Activated naive CD8-positive, alpha-beta T cell (primary cell): Measurements from ENCODE around the gene LRRC15.

Experiments
- H3K27ac Mint-ChIP-seq: one replicate; pipeline ENCODE4 v1.8.0; 2021; ENCODE audit warnings: mixed read lengths
- H3K27me3 Mint-ChIP-seq: one replicate; pipeline ENCODE4 v1.8.0; 2021; ENCODE audit warnings: mixed read lengths
- H3K36me3 Mint-ChIP-seq: one replicate; pipeline ENCODE4 v1.8.0; 2021; ENCODE audit warnings: mixed read lengths
- H3K4me1 Mint-ChIP-seq: one replicate; pipeline ENCODE4 v1.8.0; 2021; ENCODE audit warnings: low read depth, mixed read lengths
- H3K4me3 Mint-ChIP-seq: one replicate; pipeline ENCODE4 v1.8.0; 2021; ENCODE audit warnings: mild to moderate bottlenecking, mixed read lengths
- H3K9me3 Mint-ChIP-seq: one replicate; pipeline ENCODE4 v1.8.0; 2021; ENCODE audit warnings: low read depth, mixed read lengths

Gene LRRC15

GRCh38 chr3:194314388-194315068 is 55.0 kb downstream of the LRRC15 start:
- peaks cover 13% of the 10 kb centered on the region for H3K27me3 Mint-ChIP-seq
- no peaks in the 10 kb centered on the region for H3K36me3 Mint-ChIP-seq
- peaks cover 6% of the 10 kb centered on the region for H3K9me3 Mint-ChIP-seq
- H3K4me3 Mint-ChIP-seq, result peak overlapping the region; percentile 15
- H3K27ac Mint-ChIP-seq, result no peak overlapping the region
- peaks cover 6% of the 10 kb centered on the region for H3K4me1 Mint-ChIP-seq

GRCh38 chr3:194313560-194314387 is 55.8 kb downstream of the LRRC15 start:
- no peak overlapping the region for H3K4me3 Mint-ChIP-seq
- peaks cover 10% of the 10 kb centered on the region for H3K4me1 Mint-ChIP-seq
- H3K27ac Mint-ChIP-seq, result no peak overlapping the region
- peaks cover 13% of the 10 kb centered on the region for H3K27me3 Mint-ChIP-seq
- no peaks in the 10 kb centered on the region for H3K9me3 Mint-ChIP-seq
- no peaks in the 10 kb centered on the region for H3K36me3 Mint-ChIP-seq

- H3K27me3 Mint-ChIP-seq, result peaks cover 11% of the 10 kb centered on the region
- peaks cover 15% of the 10 kb centered on the region for H3K4me1 Mint-ChIP-seq
- no peaks in the 10 kb centered on the region for H3K9me3 Mint-ChIP-seq
- no peak overlapping the region for H3K27ac Mint-ChIP-seq
- no peaks in the 10 kb centered on the region for H3K36me3 Mint-ChIP-seq
- H3K4me3 Mint-ChIP-seq, result no peak overlapping the region
Observed at GRCh38 chr3:194312743-194313281, 56.7 kb downstream of the LRRC15 start.

GRCh38 chr3:194312186-194312742 is 57.3 kb downstream of the LRRC15 start:
- H3K27me3 Mint-ChIP-seq, result peaks cover 5% of the 10 kb centered on the region
- H3K4me1 Mint-ChIP-seq, result peaks cover 21% of the 10 kb centered on the region
- H3K9me3 Mint-ChIP-seq, result no peaks in the 10 kb centered on the region
- H3K36me3 Mint-ChIP-seq, result no peaks in the 10 kb centered on the region
- H3K4me3 Mint-ChIP-seq, result no peak overlapping the region
- no peak overlapping the region for H3K27ac Mint-ChIP-seq

- Mint-ChIP-seq H3K4me1 (peaks cover 33% of the 10 kb centered on the region), H3K4me3 (no peak overlapping the region), H3K27ac (no peak overlapping the region), H3K36me3 (no peaks in the 10 kb centered on the region), H3K9me3 (no peaks in the 10 kb centered on the region), H3K27me3 (peaks cover 2% of the 10 kb centered on the region)
Observed at GRCh38 chr3:194311000-194311399, 58.5 kb downstream of the LRRC15 start.

GRCh38 chr3:194310060-194310835 is 59.3 kb downstream of the LRRC15 start:
- Mint-ChIP-seq H3K9me3 (no peaks in the 10 kb centered on the region), H3K27me3 (peaks cover 2% of the 10 kb centered on the region), H3K4me1 (peaks cover 36% of the 10 kb centered on the region), H3K36me3 (no peaks in the 10 kb centered on the region), H3K4me3 (no peak overlapping the region), H3K27ac (no peak overlapping the region)

DNA sequence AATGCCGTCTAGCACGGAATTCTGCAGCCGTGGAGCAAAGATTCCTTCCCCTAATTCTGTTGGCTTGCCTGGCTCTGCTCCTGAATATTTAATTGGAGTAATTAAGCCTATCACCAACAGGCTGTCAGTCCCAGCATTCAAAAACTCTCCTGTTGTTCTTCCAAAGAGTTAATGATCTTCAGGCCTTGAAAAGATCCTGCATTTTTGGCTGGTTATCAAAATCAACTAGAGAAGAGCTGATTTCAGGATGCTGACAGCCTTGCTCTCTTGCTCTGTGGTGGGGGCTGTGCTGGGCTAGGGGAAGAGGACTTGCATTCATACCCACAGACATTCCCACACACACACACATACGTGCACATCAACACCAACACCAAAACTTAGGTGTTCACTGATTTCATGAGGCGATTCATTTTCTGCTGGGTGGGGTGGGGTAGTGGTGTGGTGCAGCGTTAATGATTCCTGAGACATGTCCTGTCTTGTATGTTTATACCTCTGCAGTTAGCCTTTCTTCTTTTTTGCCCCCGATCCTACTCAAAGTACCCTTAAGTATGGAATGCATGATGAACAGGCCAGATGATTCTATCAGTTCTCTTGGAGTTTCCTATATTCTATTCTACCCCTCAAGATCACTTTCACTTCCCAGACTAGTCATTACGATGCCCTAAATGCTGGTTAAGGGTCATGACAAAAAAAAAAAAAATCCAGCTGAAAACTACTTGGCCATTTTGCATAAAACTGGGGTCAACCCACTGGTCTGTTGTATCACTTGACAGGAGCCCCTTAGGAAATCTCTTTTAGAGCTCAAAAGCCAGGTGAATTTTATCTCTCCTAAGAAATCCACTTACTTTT is 60.7 kb downstream of the LRRC15 start:
- no peak overlapping the region for H3K27ac Mint-ChIP-seq
- no peaks in the 10 kb centered on the region for H3K36me3 Mint-ChIP-seq
- peaks cover 36% of the 10 kb centered on the region for H3K4me1 Mint-ChIP-seq
- peaks cover 2% of the 10 kb centered on the region for H3K27me3 Mint-ChIP-seq
- no peak overlapping the region for H3K4me3 Mint-ChIP-seq
- H3K9me3 Mint-ChIP-seq, result no peaks in the 10 kb centered on the region

DNA sequence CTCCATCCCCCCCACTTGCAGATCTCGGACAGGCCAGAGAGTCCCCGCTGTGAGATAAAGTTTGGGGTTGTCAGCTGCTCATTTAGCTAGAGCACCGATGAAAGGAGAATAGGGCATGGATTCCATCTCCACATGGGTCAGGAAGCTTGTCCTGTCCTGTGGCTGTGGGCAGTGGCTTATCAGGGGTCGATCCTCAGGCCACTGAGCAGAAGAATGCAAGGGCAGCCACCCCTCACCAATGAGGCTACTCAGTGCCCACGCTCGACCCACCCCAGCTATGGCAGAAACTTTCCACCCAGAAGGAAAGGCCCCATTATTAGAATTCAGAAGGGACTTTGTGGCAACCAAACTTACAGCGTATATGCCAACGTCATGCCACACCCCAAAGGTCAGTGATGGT is 61.7 kb downstream of the LRRC15 start:
- H3K4me1 Mint-ChIP-seq, result peaks cover 36% of the 10 kb centered on the region
- H3K36me3 Mint-ChIP-seq, result no peaks in the 10 kb centered on the region
- H3K9me3 Mint-ChIP-seq, result no peaks in the 10 kb centered on the region
- no peak overlapping the region for H3K4me3 Mint-ChIP-seq
- no peak overlapping the region for H3K27ac Mint-ChIP-seq
- peaks cover 2% of the 10 kb centered on the region for H3K27me3 Mint-ChIP-seq

DNA sequence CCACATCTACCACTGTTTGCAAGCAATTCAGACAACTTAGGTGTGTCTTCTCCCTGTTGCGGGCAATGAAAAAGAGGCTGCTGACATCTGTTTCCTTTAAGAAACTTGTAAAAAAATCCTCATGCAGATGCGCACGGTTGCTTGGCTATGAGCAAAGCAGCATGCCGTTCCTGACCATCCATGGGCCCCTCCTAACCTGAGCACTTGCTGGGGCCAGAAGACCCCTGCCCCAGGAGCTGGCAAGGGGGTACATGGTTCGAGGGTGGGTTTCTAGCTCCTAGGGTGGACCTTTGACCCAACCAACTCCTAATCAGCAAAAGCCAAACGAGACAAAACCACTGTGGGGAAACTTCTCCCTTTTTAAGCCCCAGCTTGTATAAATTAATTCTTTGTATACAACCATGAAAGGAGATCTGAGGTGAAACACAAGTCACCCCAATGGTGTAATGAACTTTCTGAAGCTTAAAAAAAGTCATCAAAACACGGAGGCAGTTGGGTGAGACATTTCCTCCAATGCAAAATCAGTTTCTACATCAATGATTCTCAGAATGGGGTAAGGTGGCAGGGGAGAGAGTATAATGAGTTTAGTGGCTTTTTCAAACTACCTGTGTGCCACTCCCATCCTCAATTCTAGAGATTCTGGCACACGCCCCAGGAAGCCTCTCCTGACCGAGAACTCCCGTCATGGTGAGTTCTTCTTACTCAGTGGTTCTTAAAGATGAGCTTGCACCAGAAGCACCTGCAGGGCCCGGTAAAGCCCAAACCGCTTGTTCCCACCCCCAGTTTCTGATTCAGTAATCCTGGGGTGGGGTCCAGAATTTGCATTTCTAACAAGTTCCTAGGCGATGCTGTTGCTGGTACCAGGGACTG is 62.5 kb downstream of the LRRC15 start:
- Mint-ChIP-seq H3K9me3 (no peaks in the 10 kb centered on the region), H3K27me3 (peaks cover 2% of the 10 kb centered on the region), H3K27ac (peak overlapping the region; percentile 52), H3K4me3 (peak overlapping the region; percentile 69), H3K36me3 (no peaks in the 10 kb centered on the region), H3K4me1 (peaks cover 36% of the 10 kb centered on the region)

DNA sequence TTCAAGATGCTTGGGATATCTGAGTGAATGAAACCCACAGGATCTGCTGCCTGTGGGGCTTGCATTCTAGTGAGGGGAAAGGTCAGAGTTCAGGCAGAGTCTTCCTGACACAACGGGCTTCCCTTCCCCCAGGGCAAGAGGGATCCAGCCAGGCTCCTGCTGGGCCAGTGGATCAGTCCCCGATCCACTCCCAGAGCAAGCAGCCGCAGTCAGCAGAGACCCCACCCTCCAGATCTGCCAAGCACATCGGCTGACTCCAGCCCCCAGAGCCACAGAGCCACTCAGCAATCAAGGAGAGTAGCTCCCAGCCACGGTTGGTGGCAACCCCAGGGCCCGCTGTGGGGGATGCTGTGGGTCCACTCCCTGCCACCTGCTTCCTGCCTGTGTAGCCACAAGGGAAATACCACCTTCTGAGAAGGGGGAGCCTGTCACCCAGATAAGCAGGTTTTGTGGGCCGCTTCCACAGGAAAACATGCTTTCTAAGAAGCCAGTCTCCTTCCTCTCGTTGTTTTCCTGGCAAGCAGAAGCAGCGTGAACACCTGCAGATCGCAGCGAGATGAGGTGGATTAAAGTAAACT is 63.3 kb downstream of the LRRC15 start:
- peaks cover 36% of the 10 kb centered on the region for H3K4me1 Mint-ChIP-seq
- H3K27ac Mint-ChIP-seq, result peak overlapping the region; percentile 52
- peaks cover 2% of the 10 kb centered on the region for H3K27me3 Mint-ChIP-seq
- H3K9me3 Mint-ChIP-seq, result no peaks in the 10 kb centered on the region
- H3K4me3 Mint-ChIP-seq, result peak overlapping the region; percentile 69
- H3K36me3 Mint-ChIP-seq, result no peaks in the 10 kb centered on the region

DNA sequence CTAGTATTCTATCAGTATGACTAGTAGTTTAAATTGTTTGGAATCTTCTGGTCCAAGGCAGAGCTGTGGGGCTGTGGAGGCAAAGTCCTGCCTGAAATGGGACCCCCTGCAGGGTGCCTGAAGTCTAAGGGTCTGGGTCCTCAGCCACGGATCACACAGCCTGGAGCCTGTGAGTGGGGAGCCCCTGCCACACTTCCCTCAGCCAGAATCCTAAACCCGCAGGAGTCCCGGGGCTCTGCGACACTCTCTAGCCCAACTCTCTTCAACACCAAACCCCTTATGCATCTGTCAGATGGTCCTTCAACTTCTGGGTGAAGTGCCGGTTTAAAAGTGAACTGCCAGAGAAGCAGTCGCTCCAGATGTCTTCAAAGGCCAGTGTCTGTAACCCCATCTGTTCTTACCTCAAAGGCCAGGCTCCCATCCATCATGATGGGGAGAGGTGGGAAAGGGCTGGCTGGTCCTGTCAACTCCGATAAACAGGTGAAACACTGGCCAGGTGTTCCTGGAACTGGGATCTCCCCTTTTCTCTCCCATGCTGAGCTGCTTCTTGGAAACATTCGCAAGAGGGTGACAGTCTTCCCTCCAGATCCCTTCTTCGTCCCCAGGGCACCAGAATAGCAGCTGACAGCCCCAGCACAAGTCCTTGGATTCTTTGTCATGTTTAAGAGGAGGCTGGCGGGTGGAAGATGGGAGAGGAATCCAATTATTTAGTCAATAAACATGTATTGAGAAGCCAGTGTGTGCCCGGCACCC is 64.0 kb downstream of the LRRC15 start:
- Mint-ChIP-seq H3K4me1 (peaks cover 40% of the 10 kb centered on the region), H3K9me3 (no peaks in the 10 kb centered on the region), H3K27me3 (peaks cover 2% of the 10 kb centered on the region), H3K4me3 (no peak overlapping the region), H3K36me3 (no peaks in the 10 kb centered on the region), H3K27ac (no peak overlapping the region)
